Measurements from ENCODE around the gene KCNG4.

DNA sequence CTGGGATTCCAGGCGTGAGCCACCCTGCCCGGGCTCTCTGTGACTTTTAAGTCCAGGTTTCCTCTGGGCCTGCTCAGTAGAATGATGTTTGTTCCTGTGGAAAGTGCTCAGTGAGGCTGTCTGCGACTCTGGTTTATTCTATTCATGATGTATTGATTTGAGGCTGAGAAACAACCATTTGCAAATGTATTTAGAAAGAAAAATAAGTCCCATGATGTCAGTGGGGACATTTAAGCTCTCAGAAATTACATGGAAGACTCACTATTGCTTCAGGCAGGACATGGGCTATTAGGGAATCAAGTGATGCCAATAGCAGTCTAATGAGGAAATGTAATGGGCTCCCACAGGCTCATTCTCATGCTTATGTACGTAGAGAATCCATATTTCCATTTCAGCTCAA lies 22.2 kb upstream of the KCNG4 start:
- TF ChIP-seq, protein P1, sequence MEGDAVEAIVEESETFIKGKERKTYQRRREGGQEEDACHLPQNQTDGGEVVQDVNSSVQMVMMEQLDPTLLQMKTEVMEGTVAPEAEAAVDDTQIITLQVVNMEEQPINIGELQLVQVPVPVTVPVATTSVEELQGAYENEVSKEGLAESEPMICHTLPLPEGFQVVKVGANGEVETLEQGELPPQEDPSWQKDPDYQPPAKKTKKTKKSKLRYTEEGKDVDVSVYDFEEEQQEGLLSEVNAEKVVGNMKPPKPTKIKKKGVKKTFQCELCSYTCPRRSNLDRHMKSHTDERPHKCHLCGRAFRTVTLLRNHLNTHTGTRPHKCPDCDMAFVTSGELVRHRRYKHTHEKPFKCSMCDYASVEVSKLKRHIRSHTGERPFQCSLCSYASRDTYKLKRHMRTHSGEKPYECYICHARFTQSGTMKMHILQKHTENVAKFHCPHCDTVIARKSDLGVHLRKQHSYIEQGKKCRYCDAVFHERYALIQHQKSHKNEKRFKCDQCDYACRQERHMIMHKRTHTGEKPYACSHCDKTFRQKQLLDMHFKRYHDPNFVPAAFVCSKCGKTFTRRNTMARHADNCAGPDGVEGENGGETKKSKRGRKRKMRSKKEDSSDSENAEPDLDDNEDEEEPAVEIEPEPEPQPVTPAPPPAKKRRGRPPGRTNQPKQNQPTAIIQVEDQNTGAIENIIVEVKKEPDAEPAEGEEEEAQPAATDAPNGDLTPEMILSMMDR (conservative IDR thresholded peaks at IDR 0.05): no peak
- no peak for TF ChIP-seq ZFX (IDR thresholded peaks at IDR 0.05)
